K562 (cell line): ENCODE measurements around the gene IREB2. TPM values are rescaled to one million over a fixed set of nuclear protein-coding genes. Genes with fewer than 3 reads are reported as not detected.

Source experiments
- ATAC-seq: fragments of 200-7000 bp; cut with Tn5 transposase; 3 replicates; pipeline ENCODE4 v1.9.1; 2020; ENCODE audit warnings: moderate library complexity
- BruUV-seq: library from RNA; stranded (reverse); fragments of 400-500 nt; replicated peaks from 2 replicates; lab custom pipeline; 2021; lab: Mats Ljungman, UMichigan
- CTCF ChIA-PET: fragments of 300-600 bp; formaldehyde crosslinking; extraction: SDS; loops from one replicate; lab custom pipeline; 2021; ENCODE audit warnings: low intra/inter-chr PET ratio; lab: Yijun Ruan, JAX
- POLR2A ChIA-PET: fragments of 300-600, 350-650 bp; sonication (Branson Sonifier 250); formaldehyde crosslinking; extraction: SDS; loops from one replicate; lab custom pipeline; 2021; ENCODE audit warnings: antibody characterized with exemption, inconsistent platforms; lab: Yijun Ruan, JAX
- DNase-seq, 4 experiments: peaks; one replicate each; pipeline versions ENCODE4 v3.0.0 to v3.0.0-alpha.2; 2011 to 2018; ENCODE audit warnings: low spot score in 3 of 4, mixed read lengths in 3 of 4; ENCODE audit errors: extremely low read depth in 1 of 4
- FAIRE-seq: peaks from 2 replicates; lab custom pipeline; 2011; peaks lifted over from hg19 to GRCh38; lab: Jason Lieb, UNC
- H2AFZ ChIP-seq: 2 replicates; pipeline ENCODE4 v1.6.0; 2011; ENCODE audit warnings: low read depth, low read length, control low read depth, inconsistent platforms
- H3K27ac ChIP-seq: fragments of 200-600 bp; 3 replicates; pipeline ENCODE4 v1.8.0; 2011; ENCODE audit warnings: low read depth, mild to moderate bottlenecking, control low read depth, inconsistent platforms, low read length, moderate library complexity, mixed read lengths; ENCODE audit errors: extremely low read depth
- H3K27me3 ChIP-seq, 2 experiments: fragments of 300-600 bp in 1 of 2; 2 replicates in 1 of 2; 3 replicates in 1 of 2; pipeline versions ENCODE4 v1.6.0 to v1.8.0; 2011; ENCODE audit warnings: inconsistent platforms in 2 of 2, low read length in 2 of 2, mild to moderate bottlenecking in 1 of 2, mixed read lengths in 1 of 2, moderate library complexity in 1 of 2; ENCODE audit not compliant: control insufficient read depth in 2 of 2, insufficient read depth in 2 of 2
- H3K36me3 ChIP-seq: fragments of 300-600 bp; 3 replicates; pipeline ENCODE4 v1.8.0; 2011; ENCODE audit warnings: mild to moderate bottlenecking, low read length, inconsistent platforms; ENCODE audit not compliant: control insufficient read depth, insufficient read depth
- H3K4me1 ChIP-seq, 2 experiments: fragments of 200-600 bp in 1 of 2; replicated peaks in 1 of 2; 2 replicates in 1 of 2; 3 replicates in 1 of 2; pipeline versions ENCODE4 v1.5.1 to v1.8.0; 2011; ENCODE audit warnings: inconsistent platforms in 2 of 2, low read length in 2 of 2, mild to moderate bottlenecking in 1 of 2, mixed read lengths in 1 of 2, moderate library complexity in 1 of 2; ENCODE audit not compliant: control insufficient read depth in 2 of 2, insufficient read depth in 2 of 2
- H3K4me2 ChIP-seq: 2 replicates; pipeline ENCODE4 v1.6.1; 2011; ENCODE audit warnings: low read length, control low read depth, inconsistent platforms, mixed read lengths; ENCODE audit not compliant: insufficient read depth
- H3K4me3 ChIP-seq: fragments of 200-600 bp; sonication (generic), shearing (Covaris generic); 2 replicates; pipeline ENCODE4 v1.5.1; 2016; ENCODE audit warnings: control low read depth, inconsistent platforms
- H3K79me2 ChIP-seq: fragments of 200-600 bp; 3 replicates; pipeline ENCODE4 v1.8.0; 2011; ENCODE audit warnings: low read length, inconsistent platforms; ENCODE audit not compliant: control insufficient read depth, insufficient read depth
- H3K9ac ChIP-seq, 2 experiments: 2 replicates each; pipeline versions ENCODE4 v1.6.0 to v1.6.1; 2011; ENCODE audit warnings: low read depth in 2 of 2, low read length in 2 of 2, control low read depth in 1 of 2, inconsistent platforms in 1 of 2, mild to moderate bottlenecking in 1 of 2, mixed read lengths in 1 of 2; ENCODE audit not compliant: insufficient read depth in 1 of 2
- H3K9me1 ChIP-seq: one replicate; pipeline ENCODE4 v1.6.0; 2011; ENCODE audit warnings: inconsistent platforms, mild to moderate bottlenecking, low read length, moderate library complexity; ENCODE audit not compliant: control insufficient read depth, insufficient read depth
- H3K9me3 ChIP-seq: replicated peaks from 2 replicates; pipeline ENCODE4 v1.5.1; 2011; ENCODE audit warnings: low read depth, low read length, inconsistent platforms; ENCODE audit not compliant: control insufficient read depth, insufficient read depth
- H4K20me1 ChIP-seq: replicated peaks from 2 replicates; pipeline ENCODE4 v1.6.1; 2011; ENCODE audit warnings: low read length, inconsistent platforms, mixed read lengths; ENCODE audit not compliant: control insufficient read depth, insufficient read depth
- BCL6 ChIP-seq: fragments of 250-450 bp; sonication (Bioruptor Pico); IDR thresholded peaks from 2 replicates; pipeline ENCODE4 v1.4.0; 2020
- PATZ1 ChIP-seq: fragments of 250-450 bp; sonication (Bioruptor Pico); IDR thresholded peaks from 2 replicates; pipeline ENCODE4 v1.5.0; 2020; ENCODE audit warnings: mild to moderate bottlenecking, borderline replicate concordance
- ZNF121 ChIP-seq: sonication (generic); formaldehyde crosslinking; conservative IDR thresholded peaks from 2 replicates; pipeline ENCODE4 v1.8.0; 2022; ENCODE audit warnings: missing genetic modification reagents
- WGBS: fragments of 100-300 bp; shearing (Covaris generic); methylation state at CpG from one replicate; pipeline ENCODE4 v1.1.6; 2016; ENCODE audit warnings: low coverage, mixed read lengths; ENCODE audit not compliant: insufficient coverage; ENCODE audit errors: missing lambda C conversion rate; 5-methylcytosine and 5-hydroxymethylcytosine counted together
- in situ Hi-C: fragments of 300-500 bp; cut with MboI; formaldehyde crosslinking; loops from 4 replicates; pipeline ENCODE4 v1.15.0; 2018; ENCODE audit warnings: inconsistent platforms, mixed read lengths
- intact Hi-C: fragments of 100-400 bp; cut with micrococcal nuclease; formaldehyde crosslinking; loops from 2 replicates; pipeline ENCODE4 v1.14.2; 2022
- polyA plus RNA-seq, 8 experiments: library from polyadenylated mRNA; depleted of rRNA in 4 of 8; stranded (reverse) in 5 of 8; unstranded in 3 of 8; fragments of >200 nt; fragmentation: Nextera tagmentation in 2 of 8; fragmentation: Illumina TruSeq in 1 of 8; extraction: Ambion mirVana in 2 of 8; extraction: Trizol in 1 of 8; gene quantifications; 2 replicates each; pipeline versions ENCODE4 v1.2.1 to v1.2.3, GENCODE V29; 2011 to 2014; ENCODE audit warnings: inconsistent platforms in 1 of 8, missing spikeins in 1 of 8
- total RNA-seq, 7 experiments: library from RNA; depleted of rRNA in 6 of 7; stranded (reverse); fragments of >200 nt in 6 of 7; fragmentation: Illumina TruSeq in 2 of 7; extraction: Trizol in 2 of 7; gene quantifications; 2 replicates each; pipeline versions ENCODE4 v1.2.1 to v1.2.3, GENCODE V29; 2011 to 2021; ENCODE audit warnings: low replicate concordance in 1 of 7

IREB2 gene
- total and polyA plus RNA-seq, 9 of the 15 experiments (the other 6 are each of a cell fraction or from before 2014, with no cell fraction given), result 16.8 to 61.7 (median 34.0) TPM

- no peak for TF ChIP-seq PATZ1 (CRISPR knock-in tag)
- TF ChIP-seq, all 486 proteins: peak for 0
These were observed 12.4 kb downstream of the IREB2 start (continued) for GRCh38 chr15:78450285-78450858.

- in situ Hi-C loops, result no loop called here
- no peaks in the 10 kb centered on the region for H3K27me3 ChIP-seq
- H2AFZ ChIP-seq, result no peak overlapping the region
- no peak for DNase-seq
- peaks cover 99% of the 10 kb centered on the region for H3K79me2 ChIP-seq
- no peak overlapping the region for H3K4me3 ChIP-seq
- peaks cover 12 to 35% of the 10 kb centered on the region in 2 experiments for H3K4me1 ChIP-seq
- TF ChIP-seq ZNF121 (CRISPR knock-in tag) (0 out of 2 replicates have a peak, but pooled peaks have one; percentile 10), BCL6 (no peak)
- H3K4me2 ChIP-seq, result no peak overlapping the region
- intact Hi-C loops, result no loop called here
- POLR2A ChIA-PET, result interaction anchor here (1.4 kb wide), 1 partner anchor 13 kb away, joined by 5 read pairs; no protein-coding TSS in a partner anchor
- no peak overlapping the region for H3K27ac ChIP-seq
- H4K20me1 ChIP-seq, result peaks cover 16% of the 10 kb centered on the region
- BruUV-seq, result no TSS peak
- peaks cover 44% of the 10 kb centered on the region; the same call in 2 of the 3 replicates for H3K36me3 ChIP-seq
- 94% methylated on average over 3 of the region's 3 CpGs for WGBS
- no peak for ATAC-seq
- no peak for FAIRE-seq
- CTCF ChIA-PET, result no interaction called here
- H3K9me1 ChIP-seq, result no peaks in the 10 kb centered on the region
- no peak overlapping the region for H3K9ac ChIP-seq
- H3K9me3 ChIP-seq, result no peaks in the 10 kb centered on the region
These were observed 14.5 kb downstream of the IREB2 start for GRCh38 chr15:78452485-78452884.
